Measurements from ENCODE around the gene ABHD12. TPM values are rescaled to one million over a fixed set of nuclear protein-coding genes. Genes with fewer than 3 reads are reported as not detected.
"Not testable (repeated sequence)": the region's sequence is repeated elsewhere in the genome, so short reads cannot be mapped to it uniquely, and the experiment has no call there.

Gene ABHD12
- total RNA-seq, 1 donor from 2014 or later = 70.4 TPM

GRCh38 chr20:25274481-25274880 is 116.2 kb downstream of the ABHD12 start:
- intact Hi-C loops (cut with DNase I) = no loop called here
- ATAC-seq (no peak), DNase-seq (ENCODE audit: low spot score) (peak; percentile 45)

- peak; percentile 44 for DNase-seq (ENCODE audit: low spot score)
- intact Hi-C loops (cut with DNase I) = no loop called here
Measured at GRCh38 chr20:25273541-25274358, 116.9 kb downstream of the ABHD12 start.

GRCh38 chr20:25273046-25273445 is 117.6 kb downstream of the ABHD12 start:
- no peak for DNase-seq (ENCODE audit: low spot score)
- intact Hi-C loops (cut with DNase I) = no loop called here
- ATAC-seq = peak; percentile 25

More at GRCh38 chr20:25273541-25274358, 116.9 kb downstream of the ABHD12 start:
- peak; percentile 22 for ATAC-seq

GRCh38 chr20:25272223-25273000 is 118.2 kb downstream of the ABHD12 start:
- no peak for ATAC-seq
- intact Hi-C loops (cut with DNase I) = no loop called here
- no peak for DNase-seq (ENCODE audit: low spot score)

GRCh38 chr20:25271486-25272222 is 119.0 kb downstream of the ABHD12 start:
- intact Hi-C loops (cut with DNase I) = no loop called here
- DNase-seq (ENCODE audit: low spot score) (no peak), ATAC-seq (no peak)

GRCh38 chr20:25270829-25271251 is 119.8 kb downstream of the ABHD12 start:
- intact Hi-C loops (cut with DNase I) = no loop called here
- ATAC-seq (no peak), DNase-seq (ENCODE audit: low spot score) (peak; percentile 48)

- ATAC-seq = no peak
- no peak for DNase-seq (ENCODE audit: low spot score)
- intact Hi-C loops (cut with DNase I) = no loop called here
Measured at GRCh38 chr20:25269833-25270170, 120.8 kb downstream of the ABHD12 start.

- DNase-seq (ENCODE audit: low spot score) (no peak), ATAC-seq (no peak)
- intact Hi-C loops (cut with DNase I) = no loop called here
Measured at GRCh38 chr20:25269057-25269832, 121.4 kb downstream of the ABHD12 start.

GRCh38 chr20:25260770-25261437 is 129.7 kb downstream of the ABHD12 start:
- intact Hi-C loops (cut with DNase I); DNase-seq (ENCODE audit: low spot score); ATAC-seq: not testable (repeated sequence)

GRCh38 chr20:25259788-25260254 is 130.8 kb downstream of the ABHD12 start:
- DNase-seq (ENCODE audit: low spot score) (no peak), ATAC-seq (no peak)
- intact Hi-C loops (cut with DNase I) = no loop called here

GRCh38 chr20:25259358-25259757 is 131.3 kb downstream of the ABHD12 start:
- DNase-seq (ENCODE audit: low spot score) = no peak
- no peak for ATAC-seq
- intact Hi-C loops (cut with DNase I) = no loop called here

- no peak for DNase-seq (ENCODE audit: low spot score)
- intact Hi-C loops (cut with DNase I) = no loop called here
- ATAC-seq = no peak
Measured at GRCh38 chr20:25258828-25259227, 131.8 kb downstream of the ABHD12 start.

- ATAC-seq = no peak
- no peak for DNase-seq (ENCODE audit: low spot score)
- intact Hi-C loops (cut with DNase I) = no loop called here
Measured at GRCh38 chr20:25258476-25258805, 132.2 kb downstream of the ABHD12 start.

- intact Hi-C loops (cut with DNase I) = no loop called here
- no peak for DNase-seq (ENCODE audit: low spot score)
- no peak for ATAC-seq
Measured at GRCh38 chr20:25257756-25258475, 132.7 kb downstream of the ABHD12 start.

- DNase-seq (ENCODE audit: low spot score) (no peak), ATAC-seq (no peak)
- intact Hi-C loops (cut with DNase I) = no loop called here
Measured at GRCh38 chr20:25257130-25257529, 133.5 kb downstream of the ABHD12 start.

- DNase-seq (ENCODE audit: low spot score) = no peak
- intact Hi-C loops (cut with DNase I) = no loop called here
- ATAC-seq = peak; percentile 39
Measured at GRCh38 chr20:25256226-25256859, 134.3 kb downstream of the ABHD12 start.

- intact Hi-C loops (cut with DNase I) = no loop called here
- DNase-seq (ENCODE audit: low spot score) = no peak
- ATAC-seq = peak; percentile 63
Measured at GRCh38 chr20:25254986-25255680, 135.5 kb downstream of the ABHD12 start.
